ENCODE measurements around the gene CKAP2.
A peak's percentile ranks its signal among the peaks of the same experiment; 100 is the strongest.

Gene CKAP2

DNA sequence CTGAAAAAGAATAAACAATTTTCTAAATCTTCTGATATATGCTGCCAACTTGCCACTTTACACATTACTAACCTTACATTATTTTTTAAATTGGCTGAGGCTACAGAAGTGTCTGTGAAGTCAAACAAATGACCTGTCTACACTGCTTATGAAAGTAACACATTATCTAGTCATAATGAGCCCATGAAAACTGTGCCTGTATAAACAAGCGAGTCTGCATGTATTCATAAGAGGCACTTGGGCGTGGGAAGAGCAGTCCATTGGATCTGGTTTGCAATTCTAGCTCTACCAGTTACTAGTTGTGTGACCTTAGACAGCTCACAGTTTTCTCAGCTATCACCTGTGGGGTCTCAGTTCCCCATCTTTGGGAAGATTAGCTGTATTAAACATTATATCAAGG, 7.9 kb upstream of the CKAP2 start:
- no peak for DNase-seq (ENCODE audit: low read depth)
- no peak overlapping the region for H3K4me3 ChIP-seq (ENCODE audit: low read depth, low read length)
- TF ChIP-seq, protein P1, sequence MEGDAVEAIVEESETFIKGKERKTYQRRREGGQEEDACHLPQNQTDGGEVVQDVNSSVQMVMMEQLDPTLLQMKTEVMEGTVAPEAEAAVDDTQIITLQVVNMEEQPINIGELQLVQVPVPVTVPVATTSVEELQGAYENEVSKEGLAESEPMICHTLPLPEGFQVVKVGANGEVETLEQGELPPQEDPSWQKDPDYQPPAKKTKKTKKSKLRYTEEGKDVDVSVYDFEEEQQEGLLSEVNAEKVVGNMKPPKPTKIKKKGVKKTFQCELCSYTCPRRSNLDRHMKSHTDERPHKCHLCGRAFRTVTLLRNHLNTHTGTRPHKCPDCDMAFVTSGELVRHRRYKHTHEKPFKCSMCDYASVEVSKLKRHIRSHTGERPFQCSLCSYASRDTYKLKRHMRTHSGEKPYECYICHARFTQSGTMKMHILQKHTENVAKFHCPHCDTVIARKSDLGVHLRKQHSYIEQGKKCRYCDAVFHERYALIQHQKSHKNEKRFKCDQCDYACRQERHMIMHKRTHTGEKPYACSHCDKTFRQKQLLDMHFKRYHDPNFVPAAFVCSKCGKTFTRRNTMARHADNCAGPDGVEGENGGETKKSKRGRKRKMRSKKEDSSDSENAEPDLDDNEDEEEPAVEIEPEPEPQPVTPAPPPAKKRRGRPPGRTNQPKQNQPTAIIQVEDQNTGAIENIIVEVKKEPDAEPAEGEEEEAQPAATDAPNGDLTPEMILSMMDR (IDR thresholded peaks at IDR 0.05; ENCODE audit: low read depth, low read length, missing control alignments): no peak

DNA sequence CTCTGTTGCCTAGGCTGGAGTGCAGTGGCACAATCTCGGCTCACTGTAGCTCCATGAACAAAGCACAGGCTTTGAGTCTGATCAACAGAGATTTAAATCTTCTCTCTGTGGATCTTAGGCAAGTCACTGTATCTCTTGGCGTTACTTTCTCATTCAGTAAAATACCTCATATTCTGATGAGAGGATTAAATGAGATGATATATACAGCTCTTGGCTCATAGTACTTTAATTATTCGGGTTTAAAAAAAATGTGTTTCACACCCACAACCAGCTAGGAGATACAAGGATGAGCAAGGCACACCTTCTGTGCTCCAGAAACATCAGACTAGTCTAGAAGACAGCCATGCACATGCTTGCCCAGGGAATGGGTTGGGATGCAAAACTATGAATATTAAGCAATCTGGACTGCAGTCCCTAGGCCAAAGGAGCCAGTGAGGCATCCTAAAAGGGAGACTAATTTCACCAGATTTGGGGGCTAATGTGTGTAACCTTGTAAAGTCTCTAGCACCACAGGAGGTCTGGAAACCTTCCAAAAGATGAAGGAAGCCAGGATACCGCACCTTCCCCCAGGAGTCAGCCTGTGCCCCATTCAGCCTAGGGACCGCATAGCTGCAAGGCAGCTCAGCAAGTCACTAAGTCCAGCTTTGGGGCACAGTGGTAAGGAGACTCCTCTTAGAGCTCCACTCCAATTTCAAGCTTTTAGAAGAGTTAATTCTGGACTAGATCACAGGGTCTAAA, 7.3 kb upstream of the CKAP2 start:
- TF ChIP-seq, protein P1 (IDR thresholded peaks at IDR 0.05; ENCODE audit: low read depth, low read length, missing control alignments): no peak
- H3K4me3 ChIP-seq (ENCODE audit: low read depth, low read length): no peak overlapping the region; the same call in 1 of the 2 replicates
- DNase-seq (ENCODE audit: low read depth): no peak

DNA sequence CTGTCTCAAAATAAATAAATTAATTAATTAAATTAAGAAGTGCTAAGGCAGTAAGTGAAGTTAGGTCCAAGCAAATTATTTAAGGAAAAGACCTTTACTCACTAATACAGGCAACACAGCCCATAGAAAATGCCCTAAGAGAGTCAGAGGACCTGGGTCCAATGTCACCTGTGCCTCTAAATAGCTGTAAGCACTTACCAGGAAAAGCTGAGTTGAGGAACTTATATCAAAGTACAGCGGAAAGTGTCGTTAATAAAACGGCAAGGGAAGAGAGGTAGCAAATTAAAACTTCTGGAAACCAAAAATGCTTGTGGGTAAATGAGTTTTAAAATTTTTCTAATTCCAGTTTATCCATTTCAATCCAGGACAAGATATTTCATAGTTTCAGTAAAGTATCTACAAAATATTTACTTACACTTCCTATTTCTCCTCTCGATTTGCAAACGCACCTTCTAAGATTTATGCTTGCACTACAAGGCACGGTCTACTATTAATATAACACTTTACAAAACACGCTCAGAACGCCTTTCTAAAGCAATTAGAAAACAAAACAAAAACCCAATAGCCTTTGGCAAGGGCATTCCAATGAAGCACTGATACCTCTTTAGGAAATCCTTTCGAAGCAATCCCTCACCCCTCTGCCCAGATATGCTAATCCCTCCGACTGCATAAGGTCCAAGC, 5.8 kb upstream of the CKAP2 start:
- TF ChIP-seq, protein P1 (IDR thresholded peaks at IDR 0.05; ENCODE audit: low read depth, low read length, missing control alignments): no peak
- no peak for DNase-seq (ENCODE audit: low read depth)
- H3K4me3 ChIP-seq (ENCODE audit: low read depth, low read length): peak overlapping the region; percentile 80

GRCh38 chr13:52450012-52450792, 5.1 kb upstream of the CKAP2 start, which contains the start of gene VPS36:
TSS of gene VPS36 (minus strand) at chr13:52450634. CDS start at chr13:52450594, 40 bp downstream.
- H3K4me3 ChIP-seq (ENCODE audit: low read depth, low read length): peak within 1 kb of the TSS; percentile 80
- peak; percentile 78 for DNase-seq (ENCODE audit: low read depth)
- TF ChIP-seq, protein P1 (IDR thresholded peaks at IDR 0.05; ENCODE audit: low read depth, low read length, missing control alignments): peak; percentile 90

GRCh38 chr13:52450793-52451116, 4.5 kb upstream of the CKAP2 start:
- TF ChIP-seq, protein P1 (IDR thresholded peaks at IDR 0.05; ENCODE audit: low read depth, low read length, missing control alignments): no peak
- DNase-seq (ENCODE audit: low read depth): no peak
- H3K4me3 ChIP-seq (ENCODE audit: low read depth, low read length): no peak overlapping the region

DNA sequence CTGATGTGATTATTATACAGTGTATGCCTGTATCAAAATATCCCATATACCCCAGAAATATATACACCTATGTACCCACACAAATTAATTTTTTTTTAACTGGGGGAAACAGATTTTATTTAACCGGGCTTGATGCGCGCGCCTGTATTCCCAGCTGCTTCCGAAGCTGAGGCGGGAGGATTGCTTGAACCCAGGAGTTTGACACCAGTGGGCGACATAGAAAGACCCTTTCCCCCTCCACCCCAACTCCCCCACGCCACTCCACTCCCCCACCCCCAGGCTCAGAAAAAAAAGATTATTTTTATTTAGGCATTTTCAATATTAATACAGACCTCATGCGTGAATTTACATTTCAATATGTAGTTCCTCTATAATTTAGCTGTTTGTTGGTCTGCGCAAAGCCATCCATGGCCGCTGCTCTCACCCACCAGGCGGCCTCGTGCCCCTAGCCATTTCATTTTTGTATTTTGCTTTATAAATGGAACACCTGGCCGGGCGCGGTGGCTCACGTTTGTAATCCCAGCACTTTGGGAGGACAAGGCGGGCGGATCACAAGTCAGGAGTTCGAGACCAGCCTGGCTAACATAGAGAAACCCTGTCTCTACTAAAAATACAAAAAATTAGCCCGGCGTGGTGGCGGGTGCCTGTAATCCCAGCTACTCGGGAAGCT, 4.0 kb upstream of the CKAP2 start:
- TF ChIP-seq, protein P1 (IDR thresholded peaks at IDR 0.05; ENCODE audit: low read depth, low read length, missing control alignments): no peak
- H3K4me3 ChIP-seq (ENCODE audit: low read depth, low read length): no peak overlapping the region
- no peak for DNase-seq (ENCODE audit: low read depth)

All from GM12864 (cell line).